Measurements from ENCODE around the gene CEMIP. TPM values are rescaled to one million over a fixed set of nuclear protein-coding genes. Genes with fewer than 3 reads are reported as not detected.

CEMIP gene
- total RNA-seq, 1 experiment from 2014 or later: 0.07 TPM

DNA sequence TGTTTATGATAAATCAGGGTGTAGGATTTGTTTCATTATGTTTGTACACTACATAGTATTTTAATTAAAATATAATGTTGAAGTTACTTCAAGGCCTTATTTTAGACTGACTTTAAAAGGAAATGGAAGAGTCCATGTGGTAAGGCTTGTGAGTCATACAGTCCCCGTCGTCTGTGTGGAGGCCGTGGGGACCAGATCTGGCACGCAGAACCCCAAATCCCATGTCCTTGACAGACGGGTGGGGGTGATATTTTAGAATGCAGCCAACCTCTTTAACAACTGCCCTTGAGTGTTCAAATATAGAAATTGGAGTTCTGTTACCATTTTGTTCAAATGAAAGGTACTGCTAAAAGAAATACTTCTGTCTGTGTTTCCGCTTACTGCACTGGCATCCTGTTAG, 48.2 kb upstream of the CEMIP start:
- no TSS peak for BruUV-seq (replicated peaks)
- TF ChIP-seq, protein P1, sequence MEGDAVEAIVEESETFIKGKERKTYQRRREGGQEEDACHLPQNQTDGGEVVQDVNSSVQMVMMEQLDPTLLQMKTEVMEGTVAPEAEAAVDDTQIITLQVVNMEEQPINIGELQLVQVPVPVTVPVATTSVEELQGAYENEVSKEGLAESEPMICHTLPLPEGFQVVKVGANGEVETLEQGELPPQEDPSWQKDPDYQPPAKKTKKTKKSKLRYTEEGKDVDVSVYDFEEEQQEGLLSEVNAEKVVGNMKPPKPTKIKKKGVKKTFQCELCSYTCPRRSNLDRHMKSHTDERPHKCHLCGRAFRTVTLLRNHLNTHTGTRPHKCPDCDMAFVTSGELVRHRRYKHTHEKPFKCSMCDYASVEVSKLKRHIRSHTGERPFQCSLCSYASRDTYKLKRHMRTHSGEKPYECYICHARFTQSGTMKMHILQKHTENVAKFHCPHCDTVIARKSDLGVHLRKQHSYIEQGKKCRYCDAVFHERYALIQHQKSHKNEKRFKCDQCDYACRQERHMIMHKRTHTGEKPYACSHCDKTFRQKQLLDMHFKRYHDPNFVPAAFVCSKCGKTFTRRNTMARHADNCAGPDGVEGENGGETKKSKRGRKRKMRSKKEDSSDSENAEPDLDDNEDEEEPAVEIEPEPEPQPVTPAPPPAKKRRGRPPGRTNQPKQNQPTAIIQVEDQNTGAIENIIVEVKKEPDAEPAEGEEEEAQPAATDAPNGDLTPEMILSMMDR (IDR thresholded peaks at IDR 0.05; ENCODE audit: insufficient read depth in 1 of 2, low read depth in 1 of 2, low read length in 1 of 2, severe bottlenecking in 1 of 2, unreplicated experiment in 1 of 2): no peak
- Mint-ChIP-seq H3K4me1 (ENCODE audit: low read depth, unreplicated experiment) (peaks cover 29% of the 10 kb centered on the region), H3K36me3 (ENCODE audit: insufficient read depth, unreplicated experiment) (peaks cover 12% of the 10 kb centered on the region), H3K27me3 (ENCODE audit: insufficient read depth, unreplicated experiment) (no peaks in the 10 kb centered on the region), H3K9me3 (ENCODE audit: unreplicated experiment) (no peaks in the 10 kb centered on the region), H3K27ac (ENCODE audit: unreplicated experiment) (no peak overlapping the region), H3K4me3 (ENCODE audit: unreplicated experiment) (no peak overlapping the region)
- Histone ChIP-seq H3K9me3 (no peaks in the 10 kb centered on the region), H3K4me3 (ENCODE audit: low read depth, low read length) (no peak overlapping the region), H3K36me3 (ENCODE audit: control insufficient read depth, insufficient read depth, low read length) (no peaks in the 10 kb centered on the region; the same call in 1 of the 2 replicates), H3K27me3 (replicated peaks; ENCODE audit: control insufficient read depth, insufficient read depth, low read length) (no peaks in the 10 kb centered on the region), H3K4me1 (peaks cover 24% of the 10 kb centered on the region)
- POLR2A ChIA-PET: no interaction called here
- intact Hi-C loops (cut with micrococcal nuclease; ENCODE audit: unreplicated experiment): no loop called here
- CTCF ChIA-PET: no interaction called here
- DNase-seq: no peak

- H3K9me3 Mint-ChIP-seq (ENCODE audit: unreplicated experiment): no peaks in the 10 kb centered on the region
- H3K4me3 ChIP-seq (ENCODE audit: low read depth, low read length): no peak overlapping the region
- no TSS peak for BruUV-seq (replicated peaks)
- H3K27me3 Mint-ChIP-seq (ENCODE audit: insufficient read depth, unreplicated experiment): no peaks in the 10 kb centered on the region
- intact Hi-C loops (cut with micrococcal nuclease; ENCODE audit: unreplicated experiment): no loop called here
- peaks cover 17% of the 10 kb centered on the region for H3K4me1 Mint-ChIP-seq (ENCODE audit: low read depth, unreplicated experiment)
- no peak overlapping the region for H3K27ac Mint-ChIP-seq (ENCODE audit: unreplicated experiment)
- peaks cover 17% of the 10 kb centered on the region for H3K4me1 ChIP-seq
- H3K36me3 Mint-ChIP-seq (ENCODE audit: insufficient read depth, unreplicated experiment): no peaks in the 10 kb centered on the region
- no peak overlapping the region for H3K4me3 Mint-ChIP-seq (ENCODE audit: unreplicated experiment)
- H3K27me3 ChIP-seq (replicated peaks; ENCODE audit: control insufficient read depth, insufficient read depth, low read length): no peaks in the 10 kb centered on the region
- ChIA-PET POLR2A (no interaction called here), CTCF (no interaction called here)
- TF ChIP-seq, protein P1 (IDR thresholded peaks at IDR 0.05; ENCODE audit: insufficient read depth in 1 of 2, low read depth in 1 of 2, low read length in 1 of 2, severe bottlenecking in 1 of 2, unreplicated experiment in 1 of 2): no peak
- DNase-seq: no peak
- no peaks in the 10 kb centered on the region; the same call in 1 of the 2 replicates for H3K36me3 ChIP-seq (ENCODE audit: control insufficient read depth, insufficient read depth, low read length)
- H3K9me3 ChIP-seq: no peaks in the 10 kb centered on the region
Observed at GRCh38 chr15:80732167-80732566, 47.0 kb upstream of the CEMIP start.

GRCh38 chr15:80732818-80733217, 46.4 kb upstream of the CEMIP start:
- no peak overlapping the region for H3K4me3 ChIP-seq (ENCODE audit: low read depth, low read length)
- H3K27me3 ChIP-seq (replicated peaks; ENCODE audit: control insufficient read depth, insufficient read depth, low read length): no peaks in the 10 kb centered on the region
- Mint-ChIP-seq H3K4me3 (ENCODE audit: unreplicated experiment) (no peak overlapping the region), H3K27me3 (ENCODE audit: insufficient read depth, unreplicated experiment) (no peaks in the 10 kb centered on the region), H3K36me3 (ENCODE audit: insufficient read depth, unreplicated experiment) (no peaks in the 10 kb centered on the region), H3K9me3 (ENCODE audit: unreplicated experiment) (no peaks in the 10 kb centered on the region), H3K4me1 (ENCODE audit: low read depth, unreplicated experiment) (peaks cover 11% of the 10 kb centered on the region), H3K27ac (ENCODE audit: unreplicated experiment) (no peak overlapping the region)
- H3K36me3 ChIP-seq (ENCODE audit: control insufficient read depth, insufficient read depth, low read length): no peaks in the 10 kb centered on the region; the same call in 1 of the 2 replicates
- no peaks in the 10 kb centered on the region for H3K9me3 ChIP-seq
- DNase-seq: no peak
- ChIA-PET CTCF (no interaction called here), POLR2A (no interaction called here)
- BruUV-seq (replicated peaks): no TSS peak
- intact Hi-C loops (cut with micrococcal nuclease; ENCODE audit: unreplicated experiment): no loop called here
- peaks cover 12% of the 10 kb centered on the region for H3K4me1 ChIP-seq
- TF ChIP-seq, protein P1 (IDR thresholded peaks at IDR 0.05; ENCODE audit: insufficient read depth in 1 of 2, low read depth in 1 of 2, low read length in 1 of 2, severe bottlenecking in 1 of 2, unreplicated experiment in 1 of 2): no peak
